GM19395 (cell line): ENCODE data around the gene PRR20G.
"Not testable (repeated sequence)": the region's sequence is repeated elsewhere in the genome, so short reads cannot be mapped to it uniquely, and the experiment has no call there.

Experiments used
- ATAC-seq: cut with Tn5 transposase; IDR thresholded peaks from one replicate; pipeline ENCODE4 v1.9.1; 2021; ENCODE audit warnings: mild to moderate bottlenecking, moderate library complexity; ENCODE audit not compliant: unreplicated experiment

PRR20G gene

DNA sequence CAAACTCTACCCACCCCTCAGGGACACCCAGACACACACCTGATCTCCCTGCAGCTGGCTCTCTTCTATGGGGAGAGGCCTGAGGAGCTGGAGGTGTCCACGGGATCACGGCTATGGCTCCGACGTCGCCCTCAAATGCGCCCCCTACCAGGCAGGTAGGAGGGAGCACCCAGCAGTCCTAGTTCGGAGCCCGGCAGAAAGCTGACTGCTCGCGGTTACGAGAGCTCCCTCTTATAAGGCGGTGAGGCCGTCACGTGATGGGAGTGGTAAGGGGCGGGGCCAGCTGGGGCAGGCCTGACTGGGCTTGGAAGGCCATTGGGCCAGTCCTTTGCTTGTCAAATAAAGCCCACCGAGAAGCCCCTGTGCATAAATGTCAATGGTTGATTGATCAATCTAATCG, at the start of gene PRR20G:
TSS of gene PRR20G (minus strand) at position 207 of the 400 bp plus-strand sequence. CDS start 681 bp downstream, outside the sequence.
- ATAC-seq: no peak

DNA sequence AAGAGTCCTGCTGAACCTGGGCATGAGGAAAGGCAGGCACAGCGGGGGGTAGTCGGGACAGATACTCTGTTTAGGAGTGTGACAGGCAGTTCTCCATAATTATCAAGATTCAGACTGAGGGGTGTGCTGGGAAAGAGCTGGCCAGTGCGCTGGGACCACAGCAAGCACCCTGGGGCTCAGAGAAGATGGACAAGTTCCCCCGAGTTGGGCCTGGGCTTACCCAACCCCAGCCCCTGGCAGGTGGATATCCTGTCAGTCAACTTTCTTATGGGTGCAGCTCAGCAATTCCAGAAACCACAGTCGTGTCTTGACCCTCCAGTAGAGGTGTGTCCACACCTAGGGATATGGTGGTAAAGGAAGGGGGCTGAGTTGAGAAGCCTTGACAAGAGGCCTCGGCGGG, 49.2 kb upstream of the PRR20G start:
- ATAC-seq: no peak

DNA sequence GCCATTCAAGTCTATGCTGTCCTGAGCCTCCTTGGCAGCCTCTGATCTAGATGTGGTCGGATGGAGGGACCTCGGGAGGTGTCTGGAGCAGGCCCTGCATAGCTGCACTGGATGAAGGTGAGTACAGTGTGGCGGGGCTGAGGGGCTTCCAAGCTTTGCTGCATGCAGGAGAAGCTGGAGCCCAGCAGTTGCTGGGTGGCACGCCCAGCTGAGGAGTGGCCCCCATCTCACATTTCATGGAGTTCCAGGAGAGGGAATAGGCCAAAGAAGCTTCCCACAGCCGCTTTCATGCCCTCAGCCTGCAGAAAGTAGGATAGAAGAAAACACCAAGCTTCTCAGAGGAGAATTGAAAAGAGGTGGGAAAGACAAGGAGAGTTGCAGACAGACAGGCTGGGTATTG, 48.3 kb upstream of the PRR20G start:
- ATAC-seq: no peak

DNA sequence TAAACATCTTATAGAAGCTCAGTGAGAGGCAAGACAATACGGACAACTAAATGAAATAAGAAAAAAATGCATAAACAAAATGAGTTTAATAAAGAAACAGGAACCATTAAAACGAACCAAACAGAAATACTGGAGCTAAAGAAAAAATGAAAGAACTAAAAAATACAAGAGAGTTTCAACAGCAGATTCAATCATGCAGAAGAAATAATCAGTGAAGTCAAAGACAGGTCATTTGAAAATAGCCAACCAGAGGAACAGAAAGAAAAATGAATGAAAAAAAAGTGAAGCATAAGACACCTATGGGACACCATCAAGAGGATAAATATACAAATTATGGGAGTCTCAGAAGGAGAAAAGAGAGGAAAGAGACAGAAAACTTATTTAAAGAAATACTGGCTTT, 42.5 kb upstream of the PRR20G start:
- ATAC-seq: no peak

DNA sequence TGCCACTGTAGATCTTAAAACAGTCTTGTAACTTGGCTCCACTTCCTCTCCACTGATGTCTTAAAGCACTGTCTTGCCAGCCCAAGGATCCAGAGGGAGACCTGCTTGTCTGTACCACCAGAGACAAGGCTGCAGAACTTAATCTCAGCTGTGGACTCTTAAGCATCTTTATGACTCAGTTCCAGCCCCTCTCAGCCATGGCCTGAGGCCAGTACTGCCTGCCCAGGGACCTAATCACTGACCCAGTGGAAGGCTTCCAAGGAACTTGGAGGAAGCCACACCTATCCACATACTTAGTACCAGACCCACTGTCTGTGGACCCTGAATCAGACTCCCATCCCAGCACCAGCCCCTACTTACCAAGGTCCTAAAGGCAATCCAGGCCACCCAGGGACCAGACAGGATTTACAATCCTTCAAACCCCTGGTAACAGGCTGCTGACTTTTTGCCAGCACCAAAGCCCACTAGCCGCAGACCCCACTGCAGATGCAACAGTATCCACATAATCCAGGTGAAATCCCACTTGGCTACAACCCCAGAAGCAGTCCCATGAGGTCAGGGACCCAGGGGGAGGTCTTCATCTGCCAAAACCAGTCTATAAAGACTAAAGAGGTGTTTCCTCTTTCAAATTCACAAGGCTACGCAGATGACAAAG, 41.9 kb upstream of the PRR20G start:
- no peak for ATAC-seq

DNA sequence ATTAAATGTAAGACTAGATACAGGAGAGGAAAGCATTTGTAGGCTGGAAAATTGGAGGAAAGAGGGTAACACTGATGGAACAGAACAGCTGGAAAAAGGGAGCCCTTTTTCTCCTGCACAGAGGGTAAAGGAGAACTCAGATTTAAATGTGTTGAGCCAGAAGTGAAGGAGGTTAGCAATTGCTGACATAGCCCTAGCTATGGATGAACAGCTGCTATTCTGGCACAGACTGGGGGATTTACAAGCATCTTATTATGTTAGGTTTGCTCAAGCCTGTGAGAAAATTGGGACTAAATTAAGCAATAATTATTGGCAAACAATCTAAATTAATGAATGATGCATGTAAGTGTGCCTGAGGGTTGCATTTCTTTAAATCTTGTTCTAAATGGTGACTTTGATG, 40.6 kb upstream of the PRR20G start:
- ATAC-seq: no peak

DNA sequence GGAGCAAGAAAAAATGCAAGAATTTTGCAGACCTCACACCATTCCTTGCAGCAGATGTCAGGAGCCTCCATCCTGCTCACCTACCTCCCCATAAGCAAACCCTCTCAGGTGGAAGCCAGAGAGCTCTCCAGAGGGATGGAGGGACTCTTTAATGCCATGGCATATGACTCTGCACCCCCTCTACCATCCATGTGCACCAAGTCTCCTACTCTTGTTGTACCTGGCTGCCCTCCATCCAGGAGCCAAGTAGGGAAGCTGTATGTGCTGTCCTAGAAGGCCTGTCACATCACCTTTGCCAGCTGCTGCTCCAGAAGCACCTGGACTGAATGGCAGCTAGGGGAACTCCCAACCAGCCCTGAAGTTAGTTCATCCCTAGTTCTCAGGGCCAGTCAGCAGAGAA, 38.5 kb upstream of the PRR20G start:
- no peak for ATAC-seq

DNA sequence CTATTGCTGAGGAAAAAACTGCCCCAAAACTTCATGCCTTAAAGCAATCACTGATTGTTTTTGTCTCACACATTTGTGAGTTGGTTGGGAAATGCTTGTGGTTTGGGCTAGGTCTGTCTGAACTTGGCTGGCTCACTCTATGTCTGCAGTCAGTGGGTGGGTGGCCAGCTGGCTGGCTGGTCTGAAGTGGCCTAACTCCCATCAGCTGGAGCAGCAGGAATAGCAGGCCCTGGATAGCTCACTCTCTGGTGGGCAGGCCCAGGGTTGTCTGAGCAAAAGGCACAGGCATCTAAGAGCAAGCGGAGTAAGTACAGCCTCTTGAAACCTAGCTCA, 37.7 kb upstream of the PRR20G start:
- no peak for ATAC-seq

DNA sequence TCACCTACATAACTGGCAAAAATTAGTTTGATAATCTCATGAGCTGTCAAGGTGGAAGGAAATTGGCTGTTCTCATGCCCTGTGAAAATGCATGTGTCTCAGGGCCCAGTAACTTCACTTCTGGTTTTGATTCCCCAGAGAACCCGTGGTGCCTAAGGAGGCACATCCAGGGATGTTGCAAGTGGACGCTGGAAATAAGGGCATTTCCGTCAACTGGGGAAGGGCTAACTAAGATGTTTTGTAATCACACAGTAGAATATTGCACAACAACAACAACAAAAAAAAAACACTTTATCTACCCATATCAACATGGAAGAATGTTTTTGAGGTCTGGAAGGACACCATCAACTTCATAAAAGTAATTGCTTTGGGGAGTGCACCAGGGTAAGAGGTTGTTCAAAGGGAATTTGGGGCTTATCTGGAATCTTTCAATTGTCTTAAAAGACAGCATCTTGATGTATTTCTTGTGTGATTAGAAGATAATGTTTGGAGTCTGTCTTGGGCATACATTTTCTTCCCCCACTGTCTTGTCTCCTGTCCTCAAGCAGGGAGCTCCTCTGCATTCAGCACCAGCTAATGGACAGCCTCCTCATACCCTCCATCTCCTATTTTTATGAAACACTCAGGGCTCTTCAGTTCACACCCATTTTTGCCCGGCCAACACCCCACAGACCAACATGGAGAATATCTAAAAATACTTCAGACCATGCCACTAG, 37.2 kb upstream of the PRR20G start:
- ATAC-seq: no peak

DNA sequence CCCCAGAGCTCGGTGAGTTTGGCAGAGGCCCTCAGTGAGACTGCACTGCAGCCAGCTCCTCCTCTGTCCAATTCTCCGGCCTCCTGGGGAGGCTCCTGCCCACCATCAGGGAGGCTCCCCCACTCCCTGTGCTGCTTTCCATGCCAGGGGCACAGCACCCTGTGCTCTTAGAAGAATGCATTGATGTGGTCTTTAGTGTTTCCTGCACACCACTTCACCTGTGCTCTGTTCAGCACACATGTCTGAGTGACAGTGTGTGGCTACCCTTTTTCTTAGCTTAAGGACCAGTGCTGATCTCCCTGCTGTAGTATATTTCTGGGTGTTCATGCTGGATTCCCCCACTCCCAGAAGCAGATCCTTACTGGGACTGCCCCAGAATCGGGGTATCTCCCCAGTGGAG, 36.2 kb upstream of the PRR20G start:
- ATAC-seq: no peak

DNA sequence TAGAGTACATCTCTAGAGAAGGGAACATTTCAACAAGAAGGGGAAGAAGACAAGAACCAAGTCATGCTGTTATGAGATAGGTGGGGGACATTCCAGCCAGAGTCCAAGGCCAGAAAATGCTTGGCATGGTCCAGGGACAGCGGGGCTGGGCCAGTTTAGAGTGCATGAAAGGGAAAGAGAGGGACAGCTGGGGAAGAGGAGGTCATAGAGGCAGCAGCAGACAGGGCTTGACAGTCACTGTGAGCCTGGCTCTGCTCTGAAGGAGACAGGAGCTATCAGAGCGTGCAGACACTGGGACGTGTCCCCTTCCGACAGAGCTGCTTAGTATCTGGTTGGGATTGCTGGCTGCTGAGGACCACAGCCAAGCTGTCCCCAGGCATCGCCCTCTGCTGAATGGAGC, 35.7 kb upstream of the PRR20G start:
- ATAC-seq: no peak

DNA sequence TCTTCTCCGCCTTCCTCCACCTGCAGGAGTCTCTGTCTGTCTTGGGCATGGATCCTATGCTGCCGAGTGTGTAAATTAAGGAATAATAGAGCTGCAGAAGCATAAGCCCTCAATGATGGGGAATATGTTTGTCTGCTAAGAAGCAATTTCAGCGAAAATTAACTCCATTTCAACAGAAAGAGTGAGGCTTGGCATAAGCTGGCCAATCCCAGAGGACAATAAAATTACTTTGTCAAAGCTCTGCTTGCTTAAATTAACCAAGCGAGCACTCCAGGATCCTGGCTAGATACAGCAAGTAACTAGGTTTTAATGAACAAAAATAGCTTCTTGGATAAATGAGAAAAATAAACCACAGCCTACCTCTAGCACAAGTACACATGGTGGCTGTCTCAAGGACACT, 33.5 kb upstream of the PRR20G start:
- no peak for ATAC-seq

DNA sequence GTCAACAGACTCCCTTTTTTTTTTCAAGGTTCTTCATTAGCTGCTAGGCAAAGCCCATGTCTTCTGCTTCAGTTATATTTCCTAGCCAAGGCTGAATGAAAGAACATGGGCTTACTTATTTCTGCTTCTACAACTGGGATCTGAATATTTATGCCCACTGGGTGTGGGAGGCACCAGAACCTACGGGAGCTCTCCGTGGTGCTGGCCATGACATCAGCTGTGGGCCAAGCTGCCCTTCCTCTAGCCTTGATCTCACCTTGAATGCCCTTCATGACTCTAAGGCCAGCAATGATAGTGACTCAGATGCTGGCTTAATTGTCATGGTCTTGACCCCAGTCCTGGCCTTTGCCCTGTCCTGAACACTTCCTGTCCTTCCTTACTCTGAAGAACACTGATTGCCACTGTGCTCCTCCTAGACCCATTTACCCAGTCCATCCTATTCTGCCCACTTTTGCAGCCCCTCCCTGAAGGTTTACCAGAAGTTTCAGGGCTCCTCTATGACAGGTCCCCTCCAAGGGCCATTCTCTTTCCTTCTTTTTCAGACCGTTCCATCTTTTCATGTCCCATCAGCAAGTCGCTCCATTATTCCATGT, 32.8 kb upstream of the PRR20G start:
- no peak for ATAC-seq

DNA sequence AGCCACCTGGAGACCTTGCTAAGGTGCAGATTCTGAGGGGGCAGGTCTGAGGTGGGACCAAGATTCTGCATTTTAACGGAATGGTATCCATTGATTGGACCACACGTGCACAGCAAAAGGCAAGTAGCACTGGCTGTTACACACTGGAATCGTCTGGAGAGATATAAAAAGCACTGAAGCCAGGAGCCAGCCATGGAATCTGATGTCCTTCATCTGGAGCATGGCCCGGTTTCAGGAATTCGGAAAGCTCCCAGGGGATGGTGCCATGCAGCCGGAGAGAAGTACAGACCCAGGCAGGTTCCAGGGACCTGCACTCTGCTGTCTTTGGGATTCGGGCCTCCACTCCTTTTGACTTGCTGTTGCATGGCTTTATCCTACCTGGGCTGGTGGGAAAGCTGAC, 28.8 kb upstream of the PRR20G start:
- ATAC-seq: no peak

DNA sequence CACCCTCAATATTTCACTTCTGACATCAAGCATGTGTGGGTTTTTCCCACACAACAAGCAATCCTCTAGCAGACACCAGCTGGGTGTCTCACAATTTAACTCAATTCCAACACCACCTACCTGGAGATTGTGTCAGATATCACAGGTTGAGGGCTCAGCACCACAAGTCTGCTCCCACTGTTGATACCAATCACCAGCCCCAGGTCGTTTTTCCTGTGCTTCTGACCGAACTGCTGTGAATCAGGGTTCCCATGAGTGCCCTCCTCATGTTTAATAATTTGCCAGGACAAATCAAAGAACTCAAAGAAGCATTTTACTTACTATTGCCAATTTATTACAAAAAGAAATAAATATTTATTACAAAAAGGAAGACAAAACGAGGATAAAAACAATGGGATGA, 25.0 kb upstream of the PRR20G start:
- ATAC-seq: no peak

DNA sequence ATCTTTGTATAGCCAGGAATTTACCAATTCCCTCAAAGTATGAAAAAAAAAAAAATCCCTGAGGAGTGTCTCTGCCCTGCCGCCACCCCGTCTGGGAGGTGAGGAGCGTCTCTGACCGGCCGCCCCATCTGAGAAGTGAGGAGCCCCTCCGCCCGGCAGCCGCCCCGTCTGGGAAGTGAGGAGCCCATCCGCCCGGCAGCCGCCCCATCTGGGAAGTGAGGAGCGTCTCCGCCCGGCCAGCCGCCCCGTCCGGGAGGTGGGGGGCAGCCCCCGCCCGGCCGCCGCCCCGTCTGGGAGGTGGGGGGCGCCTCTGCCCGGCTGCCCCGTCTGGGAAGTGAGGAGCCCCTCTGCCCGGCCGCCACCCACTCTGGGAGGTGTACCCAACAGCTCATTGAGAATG, 21.0 kb upstream of the PRR20G start:
- not testable (repeated sequence) for ATAC-seq

DNA sequence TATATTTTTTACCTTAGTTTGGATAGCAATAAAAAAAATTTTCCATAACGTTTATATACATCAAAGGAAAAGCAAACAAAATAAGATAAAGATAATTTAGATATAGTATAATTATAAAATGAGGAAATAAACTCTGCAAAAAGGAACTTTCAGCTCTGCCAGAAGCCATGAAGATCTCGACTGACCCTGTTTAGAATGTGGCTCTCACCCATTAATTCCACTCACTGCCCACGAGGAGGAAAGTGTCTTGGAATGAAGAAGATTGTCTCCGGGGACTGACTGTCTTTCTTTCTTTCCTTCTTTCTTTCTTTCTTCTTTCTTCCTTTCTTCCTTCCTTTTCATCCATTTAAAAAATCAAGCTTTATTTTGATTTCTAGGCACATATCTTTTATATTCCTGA, 20.1 kb upstream of the PRR20G start:
- ATAC-seq: no peak

DNA sequence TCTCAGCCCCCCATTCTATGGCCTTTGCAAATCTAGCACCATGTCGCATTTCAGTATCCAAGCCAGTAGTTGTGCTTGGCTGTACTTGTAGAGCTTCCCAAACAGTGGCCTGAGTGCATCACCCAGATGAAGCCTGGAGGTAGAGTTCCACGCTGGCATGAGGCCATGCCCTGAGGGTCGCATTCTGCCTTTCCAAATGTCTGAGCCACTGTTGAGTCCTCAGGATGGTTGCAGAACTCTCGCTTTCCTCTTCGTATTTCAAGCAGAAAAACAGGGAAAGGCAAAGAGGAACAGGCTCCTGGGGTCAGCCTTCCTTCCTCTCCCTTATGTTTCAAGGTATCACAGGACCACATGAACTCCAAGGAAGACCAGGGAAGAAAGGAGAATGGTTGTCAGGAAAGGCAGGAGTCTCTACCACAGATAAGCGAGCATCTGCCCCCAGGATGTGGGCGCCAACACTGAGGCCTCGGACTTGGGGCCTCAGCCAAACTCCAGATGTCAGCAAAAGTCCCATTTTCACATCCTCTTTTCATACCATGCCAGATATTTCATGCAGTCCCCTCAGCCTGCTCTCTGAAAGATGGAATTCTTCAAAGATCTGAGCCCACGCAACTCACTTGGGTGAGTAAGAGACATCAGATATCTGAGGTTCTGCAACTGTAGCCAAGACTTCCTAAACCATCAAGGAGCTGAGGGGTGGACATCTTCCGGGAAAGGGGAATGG, 19.4 kb upstream of the PRR20G start:
- ATAC-seq: no peak

DNA sequence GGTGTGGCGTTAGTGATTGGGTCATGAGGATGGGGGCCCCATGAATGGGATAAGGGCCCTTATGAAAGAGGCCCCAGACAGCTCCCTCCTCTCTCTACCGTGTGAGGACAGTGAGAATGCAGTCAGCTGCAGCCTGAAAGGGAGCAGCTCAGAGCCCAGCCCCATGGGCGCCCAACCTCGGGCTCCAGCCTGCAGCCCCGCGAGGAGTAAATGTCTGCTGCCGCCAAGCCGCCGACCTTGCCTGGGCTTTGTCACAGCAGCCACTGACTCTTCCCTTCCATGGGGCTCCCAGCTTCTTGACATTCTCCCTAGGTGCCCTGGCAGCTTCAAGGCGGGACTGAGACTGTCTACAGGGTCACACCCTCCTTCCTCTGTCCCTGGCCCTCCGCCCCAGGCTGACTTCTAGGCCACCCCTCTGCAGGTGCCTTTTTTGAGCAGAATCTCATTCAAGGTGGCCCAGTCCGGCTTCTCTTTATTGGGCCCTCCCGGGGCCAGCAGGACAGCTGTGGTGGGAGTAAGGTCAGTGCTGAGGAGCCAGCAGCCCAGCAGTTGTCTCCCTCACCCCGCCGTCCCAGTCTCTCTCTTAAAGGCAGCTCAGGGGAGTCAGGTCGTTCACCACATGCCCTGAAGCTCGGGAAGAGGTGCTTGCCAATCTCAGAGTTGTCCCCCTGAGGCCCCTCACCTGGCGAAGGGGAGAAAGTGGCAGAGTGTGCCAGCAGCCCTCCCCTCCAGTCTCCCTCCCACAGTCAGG, 18.7 kb upstream of the PRR20G start:
- ATAC-seq: no peak

DNA sequence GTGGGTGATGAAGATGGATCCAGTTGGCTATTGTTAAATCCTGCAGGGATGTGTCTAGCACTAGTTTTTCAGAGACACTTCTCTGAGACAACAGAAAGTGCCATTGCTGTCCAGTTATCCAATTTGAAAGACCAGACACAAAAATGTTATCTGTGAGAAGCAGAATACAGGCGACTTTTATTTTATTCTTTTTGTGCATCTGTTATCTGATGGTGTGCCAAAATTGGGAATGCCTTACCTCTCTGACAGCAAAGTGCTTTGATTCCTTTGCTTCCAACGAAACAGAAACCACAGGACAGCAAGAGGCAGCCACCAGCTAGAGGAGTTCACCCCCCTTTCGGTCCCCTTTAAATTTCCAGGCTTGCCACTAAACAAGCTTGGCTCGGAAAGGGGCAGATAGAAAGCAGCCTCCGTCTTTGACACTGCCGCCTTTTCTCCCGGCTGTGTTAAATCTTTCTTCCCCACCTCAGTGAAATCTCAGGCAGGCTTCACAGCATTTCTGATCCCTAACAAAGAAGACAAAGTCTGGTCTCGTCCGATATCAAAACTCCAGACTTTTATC, 17.7 kb upstream of the PRR20G start:
- no peak for ATAC-seq
